K562 (cell line): ENCODE measurements around the gene SAMD11. TPM values are rescaled to one million over a fixed set of nuclear protein-coding genes. Genes with fewer than 3 reads are reported as not detected.

ENCODE experiments used
- ATAC-seq: fragments of 200-7000 bp; cut with Tn5 transposase; 3 replicates; pipeline ENCODE4 v1.9.1; 2020; ENCODE audit warnings: moderate library complexity
- BruUV-seq: library from RNA; stranded (reverse); fragments of 400-500 nt; replicated peaks from 2 replicates; lab custom pipeline; 2021; lab: Mats Ljungman, UMichigan
- CTCF ChIA-PET: fragments of 300-600 bp; formaldehyde crosslinking; extraction: SDS; loops from one replicate; lab custom pipeline; 2021; ENCODE audit warnings: low intra/inter-chr PET ratio; lab: Yijun Ruan, JAX
- POLR2A ChIA-PET: fragments of 300-600, 350-650 bp; sonication (Branson Sonifier 250); formaldehyde crosslinking; extraction: SDS; loops from one replicate; lab custom pipeline; 2021; ENCODE audit warnings: antibody characterized with exemption, inconsistent platforms; lab: Yijun Ruan, JAX
- DNase-seq, 4 experiments: peaks; one replicate each; pipeline versions ENCODE4 v3.0.0 to v3.0.0-alpha.2; 2011 to 2018; ENCODE audit warnings: low spot score in 3 of 4, mixed read lengths in 3 of 4; ENCODE audit errors: extremely low read depth in 1 of 4
- FAIRE-seq: peaks from 2 replicates; lab custom pipeline; 2011; peaks lifted over from hg19 to GRCh38; lab: Jason Lieb, UNC
- H2AFZ ChIP-seq: 2 replicates; pipeline ENCODE4 v1.6.0; 2011; ENCODE audit warnings: low read depth, low read length, control low read depth, inconsistent platforms
- H3K27ac ChIP-seq: fragments of 200-600 bp; 3 replicates; pipeline ENCODE4 v1.8.0; 2011; ENCODE audit warnings: low read depth, mild to moderate bottlenecking, control low read depth, inconsistent platforms, low read length, moderate library complexity, mixed read lengths; ENCODE audit errors: extremely low read depth
- H3K27me3 ChIP-seq, 2 experiments: fragments of 300-600 bp in 1 of 2; 2 replicates in 1 of 2; 3 replicates in 1 of 2; pipeline versions ENCODE4 v1.6.0 to v1.8.0; 2011; ENCODE audit warnings: inconsistent platforms in 2 of 2, low read length in 2 of 2, mild to moderate bottlenecking in 1 of 2, mixed read lengths in 1 of 2, moderate library complexity in 1 of 2; ENCODE audit not compliant: control insufficient read depth in 2 of 2, insufficient read depth in 2 of 2
- H3K36me3 ChIP-seq: fragments of 300-600 bp; 3 replicates; pipeline ENCODE4 v1.8.0; 2011; ENCODE audit warnings: mild to moderate bottlenecking, low read length, inconsistent platforms; ENCODE audit not compliant: control insufficient read depth, insufficient read depth
- H3K4me1 ChIP-seq, 2 experiments: fragments of 200-600 bp in 1 of 2; replicated peaks in 1 of 2; 2 replicates in 1 of 2; 3 replicates in 1 of 2; pipeline versions ENCODE4 v1.5.1 to v1.8.0; 2011; ENCODE audit warnings: inconsistent platforms in 2 of 2, low read length in 2 of 2, mild to moderate bottlenecking in 1 of 2, mixed read lengths in 1 of 2, moderate library complexity in 1 of 2; ENCODE audit not compliant: control insufficient read depth in 2 of 2, insufficient read depth in 2 of 2
- H3K4me2 ChIP-seq: 2 replicates; pipeline ENCODE4 v1.6.1; 2011; ENCODE audit warnings: low read length, control low read depth, inconsistent platforms, mixed read lengths; ENCODE audit not compliant: insufficient read depth
- H3K4me3 ChIP-seq: fragments of 200-600 bp; sonication (generic), shearing (Covaris generic); 2 replicates; pipeline ENCODE4 v1.5.1; 2016; ENCODE audit warnings: control low read depth, inconsistent platforms
- H3K79me2 ChIP-seq: fragments of 200-600 bp; 3 replicates; pipeline ENCODE4 v1.8.0; 2011; ENCODE audit warnings: low read length, inconsistent platforms; ENCODE audit not compliant: control insufficient read depth, insufficient read depth
- H3K9ac ChIP-seq, 2 experiments: 2 replicates each; pipeline versions ENCODE4 v1.6.0 to v1.6.1; 2011; ENCODE audit warnings: low read depth in 2 of 2, low read length in 2 of 2, control low read depth in 1 of 2, inconsistent platforms in 1 of 2, mild to moderate bottlenecking in 1 of 2, mixed read lengths in 1 of 2; ENCODE audit not compliant: insufficient read depth in 1 of 2
- H3K9me1 ChIP-seq: one replicate; pipeline ENCODE4 v1.6.0; 2011; ENCODE audit warnings: inconsistent platforms, mild to moderate bottlenecking, low read length, moderate library complexity; ENCODE audit not compliant: control insufficient read depth, insufficient read depth
- H3K9me3 ChIP-seq: replicated peaks from 2 replicates; pipeline ENCODE4 v1.5.1; 2011; ENCODE audit warnings: low read depth, low read length, inconsistent platforms; ENCODE audit not compliant: control insufficient read depth, insufficient read depth
- H4K20me1 ChIP-seq: replicated peaks from 2 replicates; pipeline ENCODE4 v1.6.1; 2011; ENCODE audit warnings: low read length, inconsistent platforms, mixed read lengths; ENCODE audit not compliant: control insufficient read depth, insufficient read depth
- BRF1 ChIP-seq: IDR thresholded peaks from 3 replicates; pipeline ENCODE4 v1.6.1; 2011; ENCODE audit warnings: borderline replicate concordance, mild to moderate bottlenecking; ENCODE audit not compliant: insufficient read length; ENCODE audit errors: extremely low read depth
- CTBP1 ChIP-seq: fragments of 450-650 bp; IDR thresholded peaks from 2 replicates; pipeline ENCODE4 v1.6.1; 2016; ENCODE audit warnings: borderline replicate concordance
- MAZ ChIP-seq, 2 experiments: fragments of 450-650 bp in 1 of 2; sonication (generic) in 1 of 2; formaldehyde crosslinking; IDR thresholded peaks in 1 of 2; conservative IDR thresholded peaks in 1 of 2; 2 replicates each; pipeline versions ENCODE4 v1.4.0 to v1.5.0; 2020; ENCODE audit warnings: mild to moderate bottlenecking in 1 of 2, missing genetic modification reagents in 1 of 2
- MEIS2 ChIP-seq: fragments of 450-650 bp; IDR thresholded peaks from 2 replicates; pipeline ENCODE4 v1.6.1; 2014; ENCODE audit warnings: mild to moderate bottlenecking; ENCODE audit not compliant: partially characterized antibody
- MITF ChIP-seq: IDR thresholded peaks from 2 replicates; pipeline ENCODE4 v1.6.1; 2014; ENCODE audit warnings: antibody characterized with exemption
- SAFB ChIP-seq: fragments of 200-400 bp; formaldehyde crosslinking; IDR thresholded peaks from 2 replicates; pipeline ENCODE4 v1.6.1; 2017; ENCODE audit warnings: low read depth, low read length, borderline replicate concordance
- VEZF1 ChIP-seq: fragments of 200-800 bp; sonication (Bioruptor generic); IDR thresholded peaks from 2 replicates; pipeline ENCODE4 v1.6.1; 2017; ENCODE audit warnings: missing genetic modification characterization, missing compliant biosample characterization
- ZBTB9 ChIP-seq: fragments of 450-650 bp; formaldehyde crosslinking; IDR thresholded peaks from 2 replicates; pipeline ENCODE4 v1.4.0; 2020; ENCODE audit warnings: mild to moderate bottlenecking, moderate library complexity
- ZNF175 ChIP-seq: fragments of 200-800 bp; sonication (Bioruptor generic); IDR thresholded peaks from 2 replicates; pipeline ENCODE4 v1.6.1; 2016; ENCODE audit warnings: low read depth, mild to moderate bottlenecking, missing genetic modification characterization, missing compliant biosample characterization
- ZNF384 ChIP-seq: IDR thresholded peaks from 2 replicates; pipeline ENCODE4 v1.6.1; 2012; ENCODE audit warnings: low read depth, low read length, improper control_type of control experiment
- WGBS: fragments of 100-300 bp; shearing (Covaris generic); methylation state at CpG from one replicate; pipeline ENCODE4 v1.1.6; 2016; ENCODE audit warnings: low coverage, mixed read lengths; ENCODE audit not compliant: insufficient coverage; ENCODE audit errors: missing lambda C conversion rate; 5-methylcytosine and 5-hydroxymethylcytosine counted together
- in situ Hi-C: fragments of 300-500 bp; cut with MboI; formaldehyde crosslinking; loops from 4 replicates; pipeline ENCODE4 v1.15.0; 2018; ENCODE audit warnings: inconsistent platforms, mixed read lengths
- intact Hi-C: fragments of 100-400 bp; cut with micrococcal nuclease; formaldehyde crosslinking; loops from 2 replicates; pipeline ENCODE4 v1.14.2; 2022
- polyA plus RNA-seq, 8 experiments: library from polyadenylated mRNA; depleted of rRNA in 4 of 8; stranded (reverse) in 5 of 8; unstranded in 3 of 8; fragments of >200 nt; fragmentation: Nextera tagmentation in 2 of 8; fragmentation: Illumina TruSeq in 1 of 8; extraction: Ambion mirVana in 2 of 8; extraction: Trizol in 1 of 8; gene quantifications; 2 replicates each; pipeline versions ENCODE4 v1.2.1 to v1.2.3, GENCODE V29; 2011 to 2014; ENCODE audit warnings: inconsistent platforms in 1 of 8, missing spikeins in 1 of 8
- total RNA-seq, 7 experiments: library from RNA; depleted of rRNA in 6 of 7; stranded (reverse); fragments of >200 nt in 6 of 7; fragmentation: Illumina TruSeq in 2 of 7; extraction: Trizol in 2 of 7; gene quantifications; 2 replicates each; pipeline versions ENCODE4 v1.2.1 to v1.2.3, GENCODE V29; 2011 to 2021; ENCODE audit warnings: low replicate concordance in 1 of 7
- TF ChIP-seq, protein P1 (sequence below): fragments of 450-650 bp; IDR thresholded peaks from 2 replicates; pipeline ENCODE4 v1.6.1; 2016
- TF ChIP-seq, protein P2 (sequence below): sonication (generic); formaldehyde crosslinking; IDR thresholded peaks from 2 replicates; pipeline ENCODE4 v1.4.0; 2020; ENCODE audit warnings: mild to moderate bottlenecking, missing genetic modification reagents

Gene SAMD11
- total and polyA plus RNA-seq, 9 of the 15 experiments (the other 6 are each of a cell fraction or from before 2014, with no cell fraction given): 0.07 to 0.82 (median 0.11) TPM; not detected in 2

GRCh38 chr1:916173-917075, 7.3 kb upstream of the SAMD11 start:
- no peak overlapping the region for H2AFZ ChIP-seq
- peak overlapping the region in 1 of 2 experiments; percentile 38; a peak in 2 of 4 replicates for H3K9ac ChIP-seq
- WGBS: 3% methylated on average over 29 of the region's 31 CpGs
- no peaks in the 10 kb centered on the region for H3K9me1 ChIP-seq
- H3K4me3 ChIP-seq: no peak overlapping the region
- ATAC-seq (no peak), FAIRE-seq (no peak), DNase-seq (peak in 2 of 4 experiments; percentile 47 to 48)
- no peaks in the 10 kb centered on the region for H3K9me3 ChIP-seq
- no TSS peak for BruUV-seq
- H4K20me1 ChIP-seq: peaks cover 39% of the 10 kb centered on the region
- H3K27ac ChIP-seq: no peak overlapping the region
- intact Hi-C loops: no loop called here
- H3K4me2 ChIP-seq: no peak overlapping the region
- H3K36me3 ChIP-seq: no peaks in the 10 kb centered on the region
- in situ Hi-C loops: no loop called here
- POLR2A ChIA-PET: interaction anchor here (0.6 to 1.6 kb wide), 6 partner anchors 10 to 92 kb away, joined by 3 to 4 read pairs (median 3); no protein-coding TSS in a partner anchor
- H3K27me3 ChIP-seq: peaks cover 33 to 73% of the 10 kb centered on the region in 2 experiments; a peak in 4 of 5 replicates
- CTCF ChIA-PET: no interaction called here
- H3K79me2 ChIP-seq: no peaks in the 10 kb centered on the region
- peaks cover 14 to 78% of the 10 kb centered on the region in 2 experiments for H3K4me1 ChIP-seq
- TF ChIP-seq ZNF384 (no peak), SAFB (0 out of 2 replicates have a peak, but pooled peaks have one; percentile 16), ZBTB9 (CRISPR knock-in tag) (0 out of 2 replicates have a peak, but pooled peaks have one; percentile 70), ZNF175 (no peak), MAZ (CRISPR knock-in tag; conservative IDR thresholded peaks at IDR 0.05 in 1 of 2, IDR thresholded peaks at IDR 0.05 in 1 of 2) (no peak), MITF (no peak), CTBP1 (no peak), BRF1 (no peak), VEZF1 (CRISPR knock-in tag) (peak; percentile 41; the same call in 1 of the 2 replicates), MEIS2 (peak; percentile 88)
- TF ChIP-seq, protein P1, sequence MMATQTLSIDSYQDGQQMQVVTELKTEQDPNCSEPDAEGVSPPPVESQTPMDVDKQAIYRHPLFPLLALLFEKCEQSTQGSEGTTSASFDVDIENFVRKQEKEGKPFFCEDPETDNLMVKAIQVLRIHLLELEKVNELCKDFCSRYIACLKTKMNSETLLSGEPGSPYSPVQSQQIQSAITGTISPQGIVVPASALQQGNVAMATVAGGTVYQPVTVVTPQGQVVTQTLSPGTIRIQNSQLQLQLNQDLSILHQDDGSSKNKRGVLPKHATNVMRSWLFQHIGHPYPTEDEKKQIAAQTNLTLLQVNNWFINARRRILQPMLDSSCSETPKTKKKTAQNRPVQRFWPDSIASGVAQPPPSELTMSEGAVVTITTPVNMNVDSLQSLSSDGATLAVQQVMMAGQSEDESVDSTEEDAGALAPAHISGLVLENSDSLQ: peak; percentile 39
- TF ChIP-seq, protein P2, sequence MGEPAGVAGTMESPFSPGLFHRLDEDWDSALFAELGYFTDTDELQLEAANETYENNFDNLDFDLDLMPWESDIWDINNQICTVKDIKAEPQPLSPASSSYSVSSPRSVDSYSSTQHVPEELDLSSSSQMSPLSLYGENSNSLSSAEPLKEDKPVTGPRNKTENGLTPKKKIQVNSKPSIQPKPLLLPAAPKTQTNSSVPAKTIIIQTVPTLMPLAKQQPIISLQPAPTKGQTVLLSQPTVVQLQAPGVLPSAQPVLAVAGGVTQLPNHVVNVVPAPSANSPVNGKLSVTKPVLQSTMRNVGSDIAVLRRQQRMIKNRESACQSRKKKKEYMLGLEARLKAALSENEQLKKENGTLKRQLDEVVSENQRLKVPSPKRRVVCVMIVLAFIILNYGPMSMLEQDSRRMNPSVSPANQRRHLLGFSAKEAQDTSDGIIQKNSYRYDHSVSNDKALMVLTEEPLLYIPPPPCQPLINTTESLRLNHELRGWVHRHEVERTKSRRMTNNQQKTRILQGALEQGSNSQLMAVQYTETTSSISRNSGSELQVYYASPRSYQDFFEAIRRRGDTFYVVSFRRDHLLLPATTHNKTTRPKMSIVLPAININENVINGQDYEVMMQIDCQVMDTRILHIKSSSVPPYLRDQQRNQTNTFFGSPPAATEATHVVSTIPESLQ (CRISPR knock-in tag): no peak
